Astrocyte (in vitro differentiated cells and primary cell): ENCODE data around the gene FRS2. TPM values are rescaled to one million over a fixed set of nuclear protein-coding genes. Genes with fewer than 3 reads are reported as not detected.

Experiments
- DNase-seq: peaks from one replicate; pipeline ENCODE4 v3.0.0-alpha.2; 2010; ENCODE audit warnings: low read depth
- FAIRE-seq: peaks from 2 replicates; lab custom pipeline; 2011; peaks lifted over from hg19 to GRCh38; lab: Jason Lieb, UNC
- H2AFZ ChIP-seq: 2 replicates; pipeline ENCODE4 v1.6.0; 2012; ENCODE audit warnings: low read depth, low read length, inconsistent platforms
- H3K27ac ChIP-seq: 2 replicates; pipeline ENCODE4 v1.5.1; 2011; ENCODE audit warnings: low read depth, low read length, inconsistent platforms
- H3K27me3 ChIP-seq: 2 replicates; pipeline ENCODE4 v1.6.0; 2011; ENCODE audit warnings: low read length, inconsistent platforms; ENCODE audit not compliant: insufficient read depth
- H3K36me3 ChIP-seq: 2 replicates; pipeline ENCODE4 v1.5.1; 2011; ENCODE audit warnings: low read length, inconsistent platforms; ENCODE audit not compliant: insufficient read depth
- H3K4me1 ChIP-seq: 2 replicates; pipeline ENCODE4 v1.5.1; 2011; ENCODE audit warnings: low read length, inconsistent platforms; ENCODE audit not compliant: insufficient read depth
- H3K4me2 ChIP-seq: 2 replicates; pipeline ENCODE4 v1.6.0; 2012; ENCODE audit warnings: low read length, inconsistent platforms
- H3K4me3 ChIP-seq: 2 replicates; pipeline ENCODE4 v1.5.1; 2011; ENCODE audit warnings: low read depth, mild to moderate bottlenecking, low read length, inconsistent platforms; ENCODE audit not compliant: insufficient read depth
- H3K79me2 ChIP-seq: 2 replicates; pipeline ENCODE4 v1.6.0; 2012; ENCODE audit warnings: mild to moderate bottlenecking, low read length, inconsistent platforms; ENCODE audit not compliant: insufficient read depth
- H3K9ac ChIP-seq: 2 replicates; pipeline ENCODE4 v1.6.0; 2012; ENCODE audit warnings: mild to moderate bottlenecking, low read length, inconsistent platforms
- H3K9me3 ChIP-seq: 2 replicates; pipeline ENCODE4 v1.5.1; 2012; ENCODE audit warnings: low read depth, mild to moderate bottlenecking, low read length, inconsistent platforms; ENCODE audit not compliant: insufficient read depth
- H4K20me1 ChIP-seq: 2 replicates; pipeline ENCODE4 v1.6.0; 2012; ENCODE audit warnings: low read length, inconsistent platforms; ENCODE audit not compliant: insufficient read depth
- H3K27ac Mint-ChIP-seq: one replicate; pipeline ENCODE4 v1.8.0; 2021; ENCODE audit warnings: mild to moderate bottlenecking, mixed read lengths; ENCODE audit not compliant: unreplicated experiment
- H3K27me3 Mint-ChIP-seq: one replicate; pipeline ENCODE4 v1.8.0; 2021; ENCODE audit warnings: low read depth, mixed read lengths; ENCODE audit not compliant: unreplicated experiment
- H3K36me3 Mint-ChIP-seq: one replicate; pipeline ENCODE4 v1.8.0; 2021; ENCODE audit warnings: low read depth, mixed read lengths; ENCODE audit not compliant: unreplicated experiment
- H3K4me1 Mint-ChIP-seq: one replicate; pipeline ENCODE4 v1.8.0; 2021; ENCODE audit warnings: low read depth, mixed read lengths; ENCODE audit not compliant: unreplicated experiment
- H3K4me3 Mint-ChIP-seq: one replicate; pipeline ENCODE4 v1.8.0; 2021; ENCODE audit warnings: mild to moderate bottlenecking, moderate library complexity, mixed read lengths; ENCODE audit not compliant: unreplicated experiment
- H3K9me3 Mint-ChIP-seq: one replicate; pipeline ENCODE4 v1.8.0; 2021; ENCODE audit warnings: mild to moderate bottlenecking, mixed read lengths; ENCODE audit not compliant: unreplicated experiment
- EZH2 ChIP-seq: IDR thresholded peaks from 2 replicates; pipeline ENCODE4 v1.6.1; 2012; ENCODE audit warnings: mild to moderate bottlenecking, low read length, inconsistent platforms; ENCODE audit not compliant: insufficient read depth
- total RNA-seq: library from RNA; stranded (reverse); gene quantifications from 2 replicates; pipeline ENCODE4 v1.2.1, GENCODE V29; 2021
- TF ChIP-seq, protein P1 (sequence below): IDR thresholded peaks from 2 replicates; pipeline ENCODE4 v1.5.1; 2011; ENCODE audit warnings: low read depth, mild to moderate bottlenecking, inconsistent platforms, low read length, moderate library complexity; ENCODE audit not compliant: insufficient read depth

Gene FRS2
- total RNA-seq, 1 donor from 2014 or later, result 60.9 TPM

DNA sequence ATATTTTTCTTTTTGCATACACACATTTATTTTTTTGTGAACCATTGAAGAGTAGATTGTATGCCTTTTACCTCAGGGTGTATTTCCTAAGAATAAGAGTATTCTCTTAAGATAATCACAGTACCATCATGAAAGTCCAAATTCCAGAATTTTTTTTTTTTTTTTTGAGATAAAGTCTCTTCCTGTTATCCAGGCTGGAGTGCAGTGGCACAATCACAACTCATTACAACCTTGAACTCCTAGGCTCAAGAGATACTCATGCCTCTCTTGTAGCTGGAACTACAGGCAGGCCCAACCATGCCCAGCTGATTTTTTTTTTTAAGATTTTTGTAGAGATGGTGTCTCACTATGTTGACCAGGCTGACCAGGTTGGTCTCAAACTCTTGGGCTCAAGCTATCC lies 10.9 kb downstream of the FRS2 start:
- H3K9me3 Mint-ChIP-seq, result no peaks in the 10 kb centered on the region
- Histone ChIP-seq H3K4me1 (no peaks in the 10 kb centered on the region), H3K9ac (no peak overlapping the region), H3K27me3 (no peaks in the 10 kb centered on the region), H3K9me3 (no peaks in the 10 kb centered on the region), H3K27ac (no peak overlapping the region), H3K4me3 (no peak overlapping the region), H3K79me2 (peaks cover 93% of the 10 kb centered on the region), H4K20me1 (peaks cover 60% of the 10 kb centered on the region), H3K4me2 (no peak overlapping the region), H2AFZ (no peak overlapping the region), H3K36me3 (no peaks in the 10 kb centered on the region)
- H3K36me3 Mint-ChIP-seq, result peaks cover 6% of the 10 kb centered on the region
- no peak overlapping the region for H3K27ac Mint-ChIP-seq
- no peak for FAIRE-seq
- TF ChIP-seq, protein P1, sequence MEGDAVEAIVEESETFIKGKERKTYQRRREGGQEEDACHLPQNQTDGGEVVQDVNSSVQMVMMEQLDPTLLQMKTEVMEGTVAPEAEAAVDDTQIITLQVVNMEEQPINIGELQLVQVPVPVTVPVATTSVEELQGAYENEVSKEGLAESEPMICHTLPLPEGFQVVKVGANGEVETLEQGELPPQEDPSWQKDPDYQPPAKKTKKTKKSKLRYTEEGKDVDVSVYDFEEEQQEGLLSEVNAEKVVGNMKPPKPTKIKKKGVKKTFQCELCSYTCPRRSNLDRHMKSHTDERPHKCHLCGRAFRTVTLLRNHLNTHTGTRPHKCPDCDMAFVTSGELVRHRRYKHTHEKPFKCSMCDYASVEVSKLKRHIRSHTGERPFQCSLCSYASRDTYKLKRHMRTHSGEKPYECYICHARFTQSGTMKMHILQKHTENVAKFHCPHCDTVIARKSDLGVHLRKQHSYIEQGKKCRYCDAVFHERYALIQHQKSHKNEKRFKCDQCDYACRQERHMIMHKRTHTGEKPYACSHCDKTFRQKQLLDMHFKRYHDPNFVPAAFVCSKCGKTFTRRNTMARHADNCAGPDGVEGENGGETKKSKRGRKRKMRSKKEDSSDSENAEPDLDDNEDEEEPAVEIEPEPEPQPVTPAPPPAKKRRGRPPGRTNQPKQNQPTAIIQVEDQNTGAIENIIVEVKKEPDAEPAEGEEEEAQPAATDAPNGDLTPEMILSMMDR, result no peak
- H3K27me3 Mint-ChIP-seq, result no peaks in the 10 kb centered on the region
- H3K4me1 Mint-ChIP-seq, result peaks cover 27% of the 10 kb centered on the region
- no peak overlapping the region for H3K4me3 Mint-ChIP-seq
- DNase-seq, result no peak

- Mint-ChIP-seq H3K9me3 (peaks cover 8% of the 10 kb centered on the region), H3K4me1 (peaks cover 23% of the 10 kb centered on the region), H3K36me3 (peaks cover 28% of the 10 kb centered on the region), H3K4me3 (no peak overlapping the region), H3K27ac (no peak overlapping the region), H3K27me3 (no peaks in the 10 kb centered on the region)
- Histone ChIP-seq H3K27me3 (no peaks in the 10 kb centered on the region), H3K4me3 (no peak overlapping the region), H3K79me2 (peaks cover 96% of the 10 kb centered on the region), H3K9me3 (peaks cover 3% of the 10 kb centered on the region), H2AFZ (no peak overlapping the region), H3K4me2 (no peak overlapping the region), H3K4me1 (no peaks in the 10 kb centered on the region), H4K20me1 (peaks cover 72% of the 10 kb centered on the region), H3K9ac (no peak overlapping the region), H3K27ac (no peak overlapping the region), H3K36me3 (peaks cover 6% of the 10 kb centered on the region)
- FAIRE-seq, result no peak
- no peak for DNase-seq
- TF ChIP-seq, protein P1, result no peak
- TF ChIP-seq EZH2, result no peak
Measured at GRCh38 chr12:69483700-69484099, 13.5 kb downstream of the FRS2 start.

DNA sequence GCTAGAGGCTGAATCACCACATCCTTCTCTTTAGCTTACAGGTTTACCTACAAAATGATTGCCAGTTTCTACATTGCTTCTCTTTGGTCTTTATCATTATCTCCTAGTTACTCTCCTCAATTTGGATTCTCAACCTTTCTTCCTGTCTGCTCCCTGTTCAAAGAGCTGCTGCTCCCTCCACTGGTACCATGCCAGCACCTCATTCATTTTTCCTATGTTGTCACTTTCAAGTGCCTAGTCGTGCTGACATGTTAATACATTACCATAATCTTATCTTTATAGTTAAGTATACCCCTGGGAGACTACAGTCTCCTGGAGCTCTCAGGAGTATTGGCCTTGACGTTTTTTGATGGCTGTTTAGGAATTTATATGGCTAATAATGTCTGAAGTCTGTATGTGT lies 14.2 kb downstream of the FRS2 start:
- H3K27ac Mint-ChIP-seq, result no peak overlapping the region
- no peak overlapping the region for H3K27ac ChIP-seq

More for the DNA sequence above, 14.2 kb downstream of the FRS2 start:
- no peaks in the 10 kb centered on the region for H3K27me3 Mint-ChIP-seq
- H3K9me3 Mint-ChIP-seq, result peaks cover 9% of the 10 kb centered on the region
- Histone ChIP-seq H3K4me1 (no peaks in the 10 kb centered on the region), H3K27me3 (no peaks in the 10 kb centered on the region), H3K4me2 (no peak overlapping the region), H3K36me3 (peaks cover 6% of the 10 kb centered on the region), H3K9me3 (peaks cover 3% of the 10 kb centered on the region), H3K4me3 (no peak overlapping the region), H2AFZ (no peak overlapping the region), H3K9ac (no peak overlapping the region), H4K20me1 (peaks cover 71% of the 10 kb centered on the region), H3K79me2 (peaks cover 97% of the 10 kb centered on the region)
- FAIRE-seq, result no peak
- no peak for DNase-seq
- TF ChIP-seq, protein P1, result no peak
- TF ChIP-seq EZH2, result no peak
- no peak overlapping the region for H3K4me3 Mint-ChIP-seq
- H3K4me1 Mint-ChIP-seq, result peaks cover 21% of the 10 kb centered on the region
- peaks cover 29% of the 10 kb centered on the region for H3K36me3 Mint-ChIP-seq
